GM19455 (cell line): ENCODE results near the gene FHDC1.

ENCODE experiments used
- ATAC-seq: cut with Tn5 transposase; IDR thresholded peaks from one replicate; pipeline ENCODE4 v1.9.1; 2021; ENCODE audit not compliant: unreplicated experiment

FHDC1 gene

GRCh38 chr4:152957437-152958171 lies 21.5 kb downstream of the FHDC1 start:
- ATAC-seq: no peak

- no peak for ATAC-seq
Observed at GRCh38 chr4:152959080-152959479, 23.0 kb downstream of the FHDC1 start.

- no peak for ATAC-seq
Observed at GRCh38 chr4:152960082-152960481, 24.0 kb downstream of the FHDC1 start.

GRCh38 chr4:152961014-152961772 lies 25.1 kb downstream of the FHDC1 start:
- no peak for ATAC-seq

GRCh38 chr4:152961773-152962115 lies 25.6 kb downstream of the FHDC1 start:
- no peak for ATAC-seq

- no peak for ATAC-seq
Observed at GRCh38 chr4:152962150-152962549, 26.0 kb downstream of the FHDC1 start.

- no peak for ATAC-seq
Observed at GRCh38 chr4:152964335-152964734, 28.2 kb downstream of the FHDC1 start.

- peak; percentile 59 for ATAC-seq
Observed at GRCh38 chr4:152965611-152966010, 29.5 kb downstream of the FHDC1 start.

- ATAC-seq: no peak
Observed at GRCh38 chr4:152967907-152968306, 31.8 kb downstream of the FHDC1 start.

- ATAC-seq: no peak
Observed at GRCh38 chr4:152968806-152969394, 32.8 kb downstream of the FHDC1 start.

- ATAC-seq: no peak
Observed at GRCh38 chr4:152970102-152970820, 34.1 kb downstream of the FHDC1 start.

- ATAC-seq: no peak
Observed at GRCh38 chr4:152971053-152971452, 34.9 kb downstream of the FHDC1 start.

GRCh38 chr4:152972821-152973628 lies 36.9 kb downstream of the FHDC1 start:
- ATAC-seq: no peak

GRCh38 chr4:152973629-152974467 lies 37.7 kb downstream of the FHDC1 start:
- ATAC-seq: no peak

- ATAC-seq: no peak
Observed at GRCh38 chr4:152974468-152975379, 38.6 kb downstream of the FHDC1 start.

- ATAC-seq: no peak
Observed at GRCh38 chr4:152975380-152976211, 39.5 kb downstream of the FHDC1 start.

GRCh38 chr4:152976212-152976761 lies 40.2 kb downstream of the FHDC1 start:
- ATAC-seq: no peak
